ENCODE measurements around the gene PPARD. TPM values are rescaled to one million over a fixed set of nuclear protein-coding genes. Genes with fewer than 3 reads are reported as not detected.

The PPARD gene
- total RNA-seq, 1 experiment from 2014 or later = 13.8 TPM

DNA sequence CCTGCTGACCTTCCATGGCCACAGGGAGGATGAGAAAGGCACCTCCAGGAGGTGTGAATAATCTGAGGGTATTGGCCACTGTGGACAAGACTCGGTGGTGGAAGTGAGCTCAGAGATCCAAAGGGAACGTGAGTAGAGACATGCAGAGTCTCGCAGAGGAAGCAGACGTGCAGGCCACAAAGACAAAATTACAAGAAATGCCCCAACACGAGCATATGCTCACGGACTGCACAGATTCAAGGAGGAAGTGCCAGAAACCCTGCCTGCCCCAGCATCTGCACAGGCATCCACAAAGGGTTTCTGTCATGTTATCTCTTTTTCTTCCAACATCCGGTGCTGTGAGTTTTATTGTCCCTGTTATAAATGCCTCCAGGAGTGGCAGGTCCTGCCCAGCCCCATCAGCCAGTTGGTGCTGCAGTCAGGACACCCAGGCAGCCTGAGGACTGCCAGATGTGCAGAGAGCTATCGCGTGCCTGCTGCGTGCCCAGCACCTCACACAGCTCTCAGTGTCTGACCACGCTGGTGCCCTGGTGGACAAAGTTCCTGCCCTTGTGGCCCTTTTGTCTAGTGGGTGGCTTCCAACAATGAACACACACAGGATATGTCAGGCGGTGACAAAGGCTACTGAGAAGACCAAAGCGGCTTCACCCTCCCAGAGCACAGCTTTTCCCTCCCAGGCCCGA is 75.8 kb downstream of the PPARD start:
- ChIA-PET CTCF (no interaction called here), POLR2A (ENCODE audit: low non-redundant PET) (no interaction called here)
- Histone ChIP-seq H3K9me3 (ENCODE audit: low read depth, low read length, poor library complexity, severe bottlenecking) (no peaks in the 10 kb centered on the region), H3K27me3 (replicated peaks; ENCODE audit: insufficient read depth, low read depth, low read length, poor library complexity) (no peaks in the 10 kb centered on the region), H3K27ac (ENCODE audit: low read depth, low read length, poor library complexity, severe bottlenecking) (no peak overlapping the region), H3K36me3 (ENCODE audit: insufficient read depth, low read length, poor library complexity, severe bottlenecking) (no peaks in the 10 kb centered on the region), H3K4me3 (ENCODE audit: low read depth, low read length, poor library complexity, severe bottlenecking) (no peak overlapping the region), H3K4me1 (ENCODE audit: insufficient read depth, low read length, poor library complexity, severe bottlenecking) (peaks cover 4% of the 10 kb centered on the region)
- DNase-seq (ENCODE audit: low spot score) = no peak
- TF ChIP-seq, protein P1, sequence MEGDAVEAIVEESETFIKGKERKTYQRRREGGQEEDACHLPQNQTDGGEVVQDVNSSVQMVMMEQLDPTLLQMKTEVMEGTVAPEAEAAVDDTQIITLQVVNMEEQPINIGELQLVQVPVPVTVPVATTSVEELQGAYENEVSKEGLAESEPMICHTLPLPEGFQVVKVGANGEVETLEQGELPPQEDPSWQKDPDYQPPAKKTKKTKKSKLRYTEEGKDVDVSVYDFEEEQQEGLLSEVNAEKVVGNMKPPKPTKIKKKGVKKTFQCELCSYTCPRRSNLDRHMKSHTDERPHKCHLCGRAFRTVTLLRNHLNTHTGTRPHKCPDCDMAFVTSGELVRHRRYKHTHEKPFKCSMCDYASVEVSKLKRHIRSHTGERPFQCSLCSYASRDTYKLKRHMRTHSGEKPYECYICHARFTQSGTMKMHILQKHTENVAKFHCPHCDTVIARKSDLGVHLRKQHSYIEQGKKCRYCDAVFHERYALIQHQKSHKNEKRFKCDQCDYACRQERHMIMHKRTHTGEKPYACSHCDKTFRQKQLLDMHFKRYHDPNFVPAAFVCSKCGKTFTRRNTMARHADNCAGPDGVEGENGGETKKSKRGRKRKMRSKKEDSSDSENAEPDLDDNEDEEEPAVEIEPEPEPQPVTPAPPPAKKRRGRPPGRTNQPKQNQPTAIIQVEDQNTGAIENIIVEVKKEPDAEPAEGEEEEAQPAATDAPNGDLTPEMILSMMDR (conservative IDR thresholded peaks at IDR 0.05; ENCODE audit: low read depth, low read length) = no peak
- TF ChIP-seq EZH2 (IDR thresholded peaks at IDR 0.05; ENCODE audit: borderline replicate concordance, low read depth, low read length, poor library complexity, severe bottlenecking) = no peak
- BruUV-seq (replicated peaks) = no TSS peak
- intact Hi-C loops (cut with micrococcal nuclease; ENCODE audit: unreplicated experiment) = no loop called here

DNA sequence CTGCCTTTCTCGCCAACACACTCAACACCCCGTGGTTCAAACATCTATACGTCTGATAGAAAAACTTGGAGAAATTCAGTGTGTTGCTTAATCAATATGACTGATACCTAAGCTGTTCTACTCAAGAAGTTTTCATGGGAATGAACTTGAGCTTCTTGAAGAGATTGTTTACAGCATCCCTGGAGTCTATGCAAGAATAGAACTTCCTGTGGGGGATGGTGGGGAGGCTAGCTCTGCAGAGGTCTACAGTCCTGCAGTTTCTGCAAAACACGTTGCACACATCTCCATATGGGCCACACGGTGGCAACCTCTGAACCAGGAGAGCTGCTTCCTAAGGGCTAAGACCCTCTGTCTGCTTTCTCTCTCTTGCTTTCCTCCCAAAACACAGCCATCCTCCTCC is 77.1 kb downstream of the PPARD start:
- intact Hi-C loops (cut with micrococcal nuclease; ENCODE audit: unreplicated experiment) = no loop called here
- no peaks in the 10 kb centered on the region for H3K36me3 ChIP-seq (ENCODE audit: insufficient read depth, low read length, poor library complexity, severe bottlenecking)
- H3K9me3 ChIP-seq (ENCODE audit: low read depth, low read length, poor library complexity, severe bottlenecking) = no peaks in the 10 kb centered on the region
- DNase-seq (ENCODE audit: low spot score) = peak; percentile 57
- CTCF ChIA-PET = interaction anchor here (0.5 to 1.4 kb wide), 3 partner anchors 30 to 77 kb away, joined by 4 to 11 read pairs (median 4); partner anchors contain the start of gene RPL10A
- H3K27ac ChIP-seq (ENCODE audit: low read depth, low read length, poor library complexity, severe bottlenecking) = no peak overlapping the region
- no peaks in the 10 kb centered on the region for H3K27me3 ChIP-seq (replicated peaks; ENCODE audit: insufficient read depth, low read depth, low read length, poor library complexity)
- no peak overlapping the region for H3K4me3 ChIP-seq (ENCODE audit: low read depth, low read length, poor library complexity, severe bottlenecking)
- TF ChIP-seq, protein P1 (conservative IDR thresholded peaks at IDR 0.05; ENCODE audit: low read depth, low read length) = peak; percentile 43
- TF ChIP-seq EZH2 (IDR thresholded peaks at IDR 0.05; ENCODE audit: borderline replicate concordance, low read depth, low read length, poor library complexity, severe bottlenecking) = no peak
- POLR2A ChIA-PET (ENCODE audit: low non-redundant PET) = no interaction called here
- BruUV-seq (replicated peaks) = no TSS peak
- peaks cover 4% of the 10 kb centered on the region for H3K4me1 ChIP-seq (ENCODE audit: insufficient read depth, low read length, poor library complexity, severe bottlenecking)

DNA sequence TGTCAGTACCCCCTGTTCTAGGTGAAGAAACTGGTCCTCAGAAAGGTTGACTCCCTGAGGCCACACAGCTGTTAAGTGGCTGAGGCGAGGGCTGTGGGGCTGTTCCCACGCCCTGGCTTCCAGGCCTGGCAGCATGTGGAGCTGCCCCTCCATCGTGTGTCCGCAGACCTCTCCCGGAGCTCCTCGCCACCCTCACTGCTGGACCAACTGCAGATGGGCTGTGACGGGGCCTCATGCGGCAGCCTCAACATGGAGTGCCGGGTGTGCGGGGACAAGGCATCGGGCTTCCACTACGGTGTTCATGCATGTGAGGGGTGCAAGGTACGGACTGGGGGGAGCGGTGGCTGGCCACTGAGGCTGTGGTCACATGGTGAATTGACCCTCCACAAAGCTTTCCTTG is 77.6 kb downstream of the PPARD start:
- no peak for DNase-seq (ENCODE audit: low spot score)
- H3K4me1 ChIP-seq (ENCODE audit: insufficient read depth, low read length, poor library complexity, severe bottlenecking) = peaks cover 4% of the 10 kb centered on the region
- TF ChIP-seq, protein P1 (conservative IDR thresholded peaks at IDR 0.05; ENCODE audit: low read depth, low read length) = no peak
- no peak for TF ChIP-seq EZH2 (IDR thresholded peaks at IDR 0.05; ENCODE audit: borderline replicate concordance, low read depth, low read length, poor library complexity, severe bottlenecking)
- no TSS peak for BruUV-seq (replicated peaks)
- H3K9me3 ChIP-seq (ENCODE audit: low read depth, low read length, poor library complexity, severe bottlenecking) = no peaks in the 10 kb centered on the region
- ChIA-PET POLR2A (ENCODE audit: low non-redundant PET) (no interaction called here), CTCF (interaction anchor here (0.8 to 1.4 kb wide), 2 partner anchors 29 to 48 kb away, joined by 4 to 11 read pairs; partner anchors contain the start of gene RPL10A)
- intact Hi-C loops (cut with micrococcal nuclease; ENCODE audit: unreplicated experiment) = no loop called here
- no peak overlapping the region for H3K4me3 ChIP-seq (ENCODE audit: low read depth, low read length, poor library complexity, severe bottlenecking)
- H3K27me3 ChIP-seq (replicated peaks; ENCODE audit: insufficient read depth, low read depth, low read length, poor library complexity) = no peaks in the 10 kb centered on the region
- no peak overlapping the region for H3K27ac ChIP-seq (ENCODE audit: low read depth, low read length, poor library complexity, severe bottlenecking)
- no peaks in the 10 kb centered on the region for H3K36me3 ChIP-seq (ENCODE audit: insufficient read depth, low read length, poor library complexity, severe bottlenecking)

Data from A673 (cell line).